SU-DHL-6 (cell line): ENCODE measurements around the gene WNK1.

Experiments used
- H2AFZ ChIP-seq: fragments of 200-600 bp; sonication (generic); 2 replicates; pipeline ENCODE4 v1.6.1; 2014; ENCODE audit warnings: low read depth, mild to moderate bottlenecking, moderate library complexity, mixed read lengths, antibody characterized with exemption, low read length; ENCODE audit not compliant: severe bottlenecking
- H3F3A ChIP-seq: fragments of 200-600 bp; shearing (Covaris generic); 2 replicates; pipeline ENCODE4 v1.6.0; 2016; ENCODE audit warnings: antibody characterized with exemption, mild to moderate bottlenecking; ENCODE audit not compliant: insufficient read depth
- H3K27ac ChIP-seq: fragments of 200-600 bp; sonication (generic); 2 replicates; pipeline ENCODE4 v1.5.1; 2016; ENCODE audit warnings: low read depth, mild to moderate bottlenecking, low read length, moderate library complexity, mixed read lengths
- H3K27me3 ChIP-seq: fragments of 200-600 bp; sonication (generic), shearing (Covaris generic); 2 replicates; pipeline ENCODE4 v1.6.0; 2014; ENCODE audit warnings: mild to moderate bottlenecking, low read length
- H3K36me3 ChIP-seq: fragments of 200-600 bp; sonication (generic); 2 replicates; pipeline ENCODE4 v1.6.1; 2014; ENCODE audit warnings: mild to moderate bottlenecking, low read length, mixed read lengths
- H3K4me2 ChIP-seq: fragments of 300-600, 200-600 bp; shearing (Covaris generic), sonication (generic); 2 replicates; pipeline ENCODE4 v1.6.0; 2014; ENCODE audit warnings: low read length, low read depth, mild to moderate bottlenecking; ENCODE audit not compliant: poor library complexity, severe bottlenecking
- H3K4me3 ChIP-seq: fragments of 200-600 bp; sonication (generic); 2 replicates; pipeline ENCODE4 v1.5.1; 2014; ENCODE audit warnings: antibody characterized with exemption, low read length, mild to moderate bottlenecking, mixed read lengths; ENCODE audit not compliant: insufficient read depth, poor library complexity, severe bottlenecking
- H3K79me2 ChIP-seq: fragments of 200-600 bp; sonication (generic); 2 replicates; pipeline ENCODE4 v1.6.1; 2014; ENCODE audit warnings: mild to moderate bottlenecking, low read length, moderate library complexity; ENCODE audit not compliant: insufficient read depth
- H3K9ac ChIP-seq: fragments of 200-600 bp; sonication (generic); 2 replicates; pipeline ENCODE4 v1.7.0; 2014; ENCODE audit warnings: mild to moderate bottlenecking, low read length
- H3K9me2 ChIP-seq: fragments of 200-600 bp; sonication (generic); replicated peaks from 2 replicates; pipeline ENCODE4 v1.6.1; 2014; ENCODE audit warnings: low read length; ENCODE audit not compliant: insufficient read depth
- H3K9me3 ChIP-seq: fragments of 200-600 bp; sonication (generic); 2 replicates; pipeline ENCODE4 v1.6.1; 2014; ENCODE audit warnings: low read length, mixed read lengths; ENCODE audit not compliant: insufficient read depth
- H4K20me1 ChIP-seq: fragments of 200-600 bp; sonication (generic); 2 replicates; pipeline ENCODE4 v1.6.1; 2014; ENCODE audit warnings: low read depth, mild to moderate bottlenecking, antibody characterized with exemption, low read length, moderate library complexity, mixed read lengths
- EZH2phosphoT487 ChIP-seq: fragments of 200-600 bp; sonication (generic), shearing (Covaris generic); conservative IDR thresholded peaks from 2 replicates; pipeline ENCODE4 v1.6.1; 2018; ENCODE audit warnings: mild to moderate bottlenecking, antibody characterized with exemption, low read length, moderate library complexity, mixed read lengths
- TF ChIP-seq, protein P1 (sequence below): fragments of 200-600 bp; sonication (generic); IDR thresholded peaks from one replicate; pipeline ENCODE4 v1.5.1; 2017; ENCODE audit warnings: antibody characterized with exemption, mild to moderate bottlenecking, low read length, moderate library complexity; ENCODE audit not compliant: insufficient read depth, poor library complexity, severe bottlenecking

The WNK1 gene

GRCh38 chr12:896031-896430 lies 143.7 kb downstream of the WNK1 start:
- no peaks in the 10 kb centered on the region for H3K27me3 ChIP-seq
- no peak overlapping the region for H3K4me3 ChIP-seq
- TF ChIP-seq EZH2phosphoT487 = no peak
- TF ChIP-seq, protein P1, sequence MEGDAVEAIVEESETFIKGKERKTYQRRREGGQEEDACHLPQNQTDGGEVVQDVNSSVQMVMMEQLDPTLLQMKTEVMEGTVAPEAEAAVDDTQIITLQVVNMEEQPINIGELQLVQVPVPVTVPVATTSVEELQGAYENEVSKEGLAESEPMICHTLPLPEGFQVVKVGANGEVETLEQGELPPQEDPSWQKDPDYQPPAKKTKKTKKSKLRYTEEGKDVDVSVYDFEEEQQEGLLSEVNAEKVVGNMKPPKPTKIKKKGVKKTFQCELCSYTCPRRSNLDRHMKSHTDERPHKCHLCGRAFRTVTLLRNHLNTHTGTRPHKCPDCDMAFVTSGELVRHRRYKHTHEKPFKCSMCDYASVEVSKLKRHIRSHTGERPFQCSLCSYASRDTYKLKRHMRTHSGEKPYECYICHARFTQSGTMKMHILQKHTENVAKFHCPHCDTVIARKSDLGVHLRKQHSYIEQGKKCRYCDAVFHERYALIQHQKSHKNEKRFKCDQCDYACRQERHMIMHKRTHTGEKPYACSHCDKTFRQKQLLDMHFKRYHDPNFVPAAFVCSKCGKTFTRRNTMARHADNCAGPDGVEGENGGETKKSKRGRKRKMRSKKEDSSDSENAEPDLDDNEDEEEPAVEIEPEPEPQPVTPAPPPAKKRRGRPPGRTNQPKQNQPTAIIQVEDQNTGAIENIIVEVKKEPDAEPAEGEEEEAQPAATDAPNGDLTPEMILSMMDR = no peak
- H3K79me2 ChIP-seq = no peaks in the 10 kb centered on the region
- H2AFZ ChIP-seq = no peak overlapping the region
- no peak overlapping the region for H3K4me2 ChIP-seq
- no peaks in the 10 kb centered on the region for H3K9me3 ChIP-seq
- H4K20me1 ChIP-seq = no peaks in the 10 kb centered on the region
- H3K9ac ChIP-seq = no peak overlapping the region
- H3K9me2 ChIP-seq = no peaks in the 10 kb centered on the region
- H3K27ac ChIP-seq = no peak overlapping the region
- H3F3A ChIP-seq = no peaks in the 10 kb centered on the region
- H3K36me3 ChIP-seq = peaks cover 22% of the 10 kb centered on the region

DNA sequence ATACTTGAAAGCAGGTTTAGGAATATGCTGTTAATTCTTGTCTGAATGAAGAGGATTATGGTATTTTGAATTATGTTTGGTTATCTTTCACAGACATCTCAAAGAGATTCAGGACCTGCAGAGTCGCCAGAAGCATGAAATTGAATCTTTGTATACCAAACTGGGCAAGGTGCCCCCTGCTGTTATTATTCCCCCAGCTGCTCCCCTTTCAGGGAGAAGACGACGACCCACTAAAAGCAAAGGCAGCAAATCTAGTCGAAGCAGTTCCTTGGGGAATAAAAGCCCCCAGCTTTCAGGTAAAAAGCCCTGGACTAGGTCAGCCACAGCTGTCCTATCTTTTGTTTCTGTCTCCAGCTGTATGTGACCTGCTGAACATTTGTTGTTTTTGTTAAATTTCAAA lies 145.0 kb downstream of the WNK1 start:
- Histone ChIP-seq H3K4me2 (no peak overlapping the region), H3K36me3 (peaks cover 24% of the 10 kb centered on the region), H3K9ac (no peak overlapping the region), H3K27me3 (no peaks in the 10 kb centered on the region), H3K79me2 (no peaks in the 10 kb centered on the region), H2AFZ (no peak overlapping the region), H4K20me1 (no peaks in the 10 kb centered on the region), H3K27ac (no peak overlapping the region), H3K9me3 (no peaks in the 10 kb centered on the region), H3K4me3 (no peak overlapping the region), H3F3A (no peaks in the 10 kb centered on the region), H3K9me2 (no peaks in the 10 kb centered on the region)
- TF ChIP-seq, protein P1 = no peak
- no peak for TF ChIP-seq EZH2phosphoT487

- H4K20me1 ChIP-seq = no peaks in the 10 kb centered on the region
- H3K4me2 ChIP-seq = no peak overlapping the region
- no peak overlapping the region for H3K27ac ChIP-seq
- H3K36me3 ChIP-seq = peaks cover 13% of the 10 kb centered on the region; the same call in 1 of the 2 replicates
- H3K4me3 ChIP-seq = no peak overlapping the region
- H3K27me3 ChIP-seq = no peaks in the 10 kb centered on the region
- no peaks in the 10 kb centered on the region for H3K9me2 ChIP-seq
- no peak overlapping the region for H3K9ac ChIP-seq
- no peaks in the 10 kb centered on the region for H3K9me3 ChIP-seq
- no peak overlapping the region for H2AFZ ChIP-seq
- no peaks in the 10 kb centered on the region for H3K79me2 ChIP-seq
- no peaks in the 10 kb centered on the region for H3F3A ChIP-seq
- TF ChIP-seq, protein P1 = no peak
- TF ChIP-seq EZH2phosphoT487 = no peak
These were observed 150.2 kb downstream of the WNK1 start for GRCh38 chr12:902581-902980.

DNA sequence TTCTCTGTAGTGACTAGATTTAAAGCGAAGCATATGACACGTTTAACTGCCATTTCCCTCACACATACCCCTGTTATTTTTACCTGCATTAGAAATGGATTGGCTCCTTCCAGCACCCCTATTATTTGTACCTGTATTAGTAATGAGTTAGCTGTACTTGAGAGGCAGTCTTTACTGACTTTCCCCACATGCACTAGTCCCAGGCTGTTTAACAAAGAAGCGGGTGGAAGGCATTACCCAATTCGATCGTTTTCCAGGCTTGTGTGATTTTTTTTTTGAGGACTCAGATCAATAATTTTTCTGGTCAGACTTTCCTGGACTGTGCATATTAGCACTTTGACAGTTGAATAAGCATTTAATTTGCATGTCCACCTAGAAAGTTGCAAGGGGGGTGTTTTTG lies 150.7 kb downstream of the WNK1 start:
- Histone ChIP-seq H4K20me1 (no peaks in the 10 kb centered on the region), H3K4me2 (no peak overlapping the region), H3K27me3 (no peaks in the 10 kb centered on the region), H3K9me3 (no peaks in the 10 kb centered on the region), H3K4me3 (no peak overlapping the region), H2AFZ (no peak overlapping the region), H3K79me2 (no peaks in the 10 kb centered on the region), H3K9ac (no peak overlapping the region), H3K27ac (no peak overlapping the region), H3F3A (no peaks in the 10 kb centered on the region), H3K9me2 (no peaks in the 10 kb centered on the region), H3K36me3 (peaks cover 10% of the 10 kb centered on the region; the same call in 1 of the 2 replicates)
- TF ChIP-seq, protein P1 = no peak
- no peak for TF ChIP-seq EZH2phosphoT487
